ENCODE measurements around the gene LBH.

DNA sequence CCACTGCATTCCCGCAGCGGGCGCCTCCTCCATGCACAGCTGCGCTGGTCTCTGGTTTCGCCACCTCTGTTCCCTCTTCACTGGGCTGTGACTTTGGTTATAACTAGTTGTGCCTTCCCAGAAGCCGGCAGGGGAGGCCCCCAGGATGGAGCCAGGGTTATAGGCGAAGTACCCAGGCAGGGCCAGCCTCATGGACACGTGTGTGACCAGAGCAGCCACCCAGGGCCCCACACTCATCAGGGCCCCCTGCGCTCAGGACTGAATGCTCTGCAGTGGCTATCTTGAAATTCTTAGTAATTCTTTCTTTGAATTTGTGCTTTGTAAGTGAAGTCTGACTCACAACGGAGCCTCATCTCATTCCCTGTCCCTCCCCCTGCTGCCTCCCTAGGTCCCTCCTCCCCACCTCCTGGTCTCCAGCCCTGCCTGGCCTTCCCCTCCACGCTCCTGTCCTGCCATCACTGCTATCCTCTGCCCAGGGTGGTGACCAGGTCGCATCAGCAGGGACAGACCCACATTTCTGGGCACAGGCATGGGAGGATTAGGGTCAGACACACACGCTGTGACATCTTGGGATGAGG is 38.1 kb upstream of the LBH start:
- TF ChIP-seq, protein P1, sequence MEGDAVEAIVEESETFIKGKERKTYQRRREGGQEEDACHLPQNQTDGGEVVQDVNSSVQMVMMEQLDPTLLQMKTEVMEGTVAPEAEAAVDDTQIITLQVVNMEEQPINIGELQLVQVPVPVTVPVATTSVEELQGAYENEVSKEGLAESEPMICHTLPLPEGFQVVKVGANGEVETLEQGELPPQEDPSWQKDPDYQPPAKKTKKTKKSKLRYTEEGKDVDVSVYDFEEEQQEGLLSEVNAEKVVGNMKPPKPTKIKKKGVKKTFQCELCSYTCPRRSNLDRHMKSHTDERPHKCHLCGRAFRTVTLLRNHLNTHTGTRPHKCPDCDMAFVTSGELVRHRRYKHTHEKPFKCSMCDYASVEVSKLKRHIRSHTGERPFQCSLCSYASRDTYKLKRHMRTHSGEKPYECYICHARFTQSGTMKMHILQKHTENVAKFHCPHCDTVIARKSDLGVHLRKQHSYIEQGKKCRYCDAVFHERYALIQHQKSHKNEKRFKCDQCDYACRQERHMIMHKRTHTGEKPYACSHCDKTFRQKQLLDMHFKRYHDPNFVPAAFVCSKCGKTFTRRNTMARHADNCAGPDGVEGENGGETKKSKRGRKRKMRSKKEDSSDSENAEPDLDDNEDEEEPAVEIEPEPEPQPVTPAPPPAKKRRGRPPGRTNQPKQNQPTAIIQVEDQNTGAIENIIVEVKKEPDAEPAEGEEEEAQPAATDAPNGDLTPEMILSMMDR (IDR thresholded peaks at IDR 0.05; ENCODE audit: extremely low read depth in 1 of 2, insufficient read depth in 1 of 2, low read depth in 1 of 2, low read length in 2 of 2), result no peak
- TF ChIP-seq EZH2 (IDR thresholded peaks at IDR 0.05; ENCODE audit: borderline replicate concordance, low read depth, low read length, severe bottlenecking), result no peak

All from endothelial cell of umbilical vein (primary cell).